Left lung (tissue), 10 donors: Measurements from ENCODE around the gene MYH14. TPM values are rescaled to one million over a fixed set of nuclear protein-coding genes. Genes with fewer than 3 reads are reported as not detected.
A peak's percentile ranks its signal among the peaks of the same experiment; 100 is the strongest.
"Not testable (repeated sequence)": the region's sequence is repeated elsewhere in the genome, so short reads cannot be mapped to it uniquely, and the experiment has no call there.

Experiments
- ATAC-seq: fragments of 200-7000 bp; cut with Tn5 transposase; one replicate; pipeline ENCODE4 v1.9.1; 2020; ENCODE audit warnings: moderate library complexity
- DNase-seq, 4 donors: peaks; one replicate each; pipeline ENCODE4 v3.0.0-alpha.2; 2013 to 2020
- H3K27ac ChIP-seq, 2 donors: fragments of 200-600 bp; sonication (generic) in 1 of 2; one replicate each; pipeline versions ENCODE4 v1.5.0 to v1.8.0; 2020 to 2021
- H3K27me3 ChIP-seq, 2 donors: fragments of 200-600 bp; sonication (generic) in 1 of 2; one replicate each; pipeline versions ENCODE4 v1.5.0 to v1.8.0; 2020 to 2021
- H3K36me3 ChIP-seq, 2 donors: fragments of 200-600 bp; sonication (generic) in 1 of 2; one replicate each; pipeline versions ENCODE4 v1.5.0 to v1.8.0; 2020 to 2021
- H3K4me1 ChIP-seq, 2 donors: fragments of 200-600 bp; one replicate each; pipeline ENCODE4 v1.8.0; 2021
- H3K4me3 ChIP-seq, 2 donors: fragments of 200-600 bp; sonication (generic) in 1 of 2; one replicate each; pipeline versions ENCODE4 v1.5.0 to v1.8.0; 2020 to 2021; ENCODE audit warnings: mild to moderate bottlenecking in 1 of 2
- H3K9me3 ChIP-seq, 2 donors: fragments of 200-600 bp; sonication (generic) in 1 of 2; one replicate each; pipeline versions ENCODE4 v1.5.0 to v1.8.0; 2020 to 2021
- CTCF ChIP-seq, 2 donors: fragments of 200-600 bp; sonication (generic) in 1 of 2; IDR thresholded peaks; one replicate each; pipeline versions ENCODE4 v1.5.0 to v1.8.0; 2021; ENCODE audit warnings: antibody characterized with exemption in 2 of 2
- intact Hi-C, 2 donors: fragments of 100-400 bp; cut with DNase I; formaldehyde crosslinking; loops; one replicate each; pipeline versions ENCODE4 v1.11.2 to v1.14.2; 2022
- polyA plus RNA-seq, 6 donors: library from polyadenylated mRNA; unstranded; fragments of 120-200 nt; gene quantifications; one replicate each; pipeline ENCODE4 v1.2.1, GENCODE V29; 2013; ENCODE audit not compliant: insufficient read length in 6 of 6
- total RNA-seq, 2 donors: library from RNA; stranded (reverse); fragmentation: NEBNext Ultra II Directional; extraction: Animal tissue kit (Norgen Biotek cat#: 25700); gene quantifications; one replicate each; pipeline ENCODE4 v1.2.1, GENCODE V29; 2021
- donor health status: DM: no; HTN: yes; CAD: no.
- donor health status: DM: no; HTN: no; CAD: no.

MYH14 gene
- total and polyA plus RNA-seq, 8 donors, result 46.0 to 195 (median 55.6) TPM

- no peak for ATAC-seq
- TF ChIP-seq CTCF (IDR thresholded peaks at IDR 0.05), result no peak
- DNase-seq, result peak in 2 of 4 donors; percentile 44 to 77
- no peaks in the 10 kb centered on the region for H3K36me3 ChIP-seq
- peaks cover 11 to 89% of the 10 kb centered on the region in 2 donors for H3K27me3 ChIP-seq
- H3K27ac ChIP-seq, result no peak overlapping the region
- H3K4me1 ChIP-seq, result peaks cover 0 to 65% of the 10 kb centered on the region in 2 donors
- H3K4me3 ChIP-seq, result peak overlapping the region in 1 of 2 donors; percentile 35
- intact Hi-C loops, result no loop called here
- H3K9me3 ChIP-seq, result no peaks in the 10 kb centered on the region
Observed at GRCh38 chr19:50328224-50328872, 124.9 kb downstream of the MYH14 start.

DNA sequence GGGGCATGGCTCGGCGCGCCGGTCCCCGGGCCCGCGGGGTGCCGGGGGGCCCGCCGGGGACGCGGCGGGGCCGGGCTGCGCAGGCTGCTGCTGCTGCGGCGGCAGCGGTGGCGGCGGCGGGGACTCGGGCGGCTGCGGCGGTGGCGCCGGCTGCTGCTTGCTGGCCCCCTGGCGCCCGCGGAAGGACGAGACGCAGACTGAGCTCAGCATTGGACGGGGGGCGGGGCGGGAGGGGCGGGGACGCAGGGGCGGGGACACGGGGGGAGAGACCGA, 125.4 kb downstream of the MYH14 start:
- ATAC-seq, result no peak
- H3K4me1 ChIP-seq, result peaks cover 0 to 67% of the 10 kb centered on the region in 2 donors
- peaks cover 11 to 94% of the 10 kb centered on the region in 2 donors for H3K27me3 ChIP-seq
- no peaks in the 10 kb centered on the region for H3K36me3 ChIP-seq
- H3K9me3 ChIP-seq, result no peaks in the 10 kb centered on the region
- H3K4me3 ChIP-seq, result peak overlapping the region in 1 of 2 donors; percentile 35
- DNase-seq, result no peak
- intact Hi-C loops, result no loop called here
- no peak for TF ChIP-seq CTCF (IDR thresholded peaks at IDR 0.05)
- no peak overlapping the region for H3K27ac ChIP-seq

DNA sequence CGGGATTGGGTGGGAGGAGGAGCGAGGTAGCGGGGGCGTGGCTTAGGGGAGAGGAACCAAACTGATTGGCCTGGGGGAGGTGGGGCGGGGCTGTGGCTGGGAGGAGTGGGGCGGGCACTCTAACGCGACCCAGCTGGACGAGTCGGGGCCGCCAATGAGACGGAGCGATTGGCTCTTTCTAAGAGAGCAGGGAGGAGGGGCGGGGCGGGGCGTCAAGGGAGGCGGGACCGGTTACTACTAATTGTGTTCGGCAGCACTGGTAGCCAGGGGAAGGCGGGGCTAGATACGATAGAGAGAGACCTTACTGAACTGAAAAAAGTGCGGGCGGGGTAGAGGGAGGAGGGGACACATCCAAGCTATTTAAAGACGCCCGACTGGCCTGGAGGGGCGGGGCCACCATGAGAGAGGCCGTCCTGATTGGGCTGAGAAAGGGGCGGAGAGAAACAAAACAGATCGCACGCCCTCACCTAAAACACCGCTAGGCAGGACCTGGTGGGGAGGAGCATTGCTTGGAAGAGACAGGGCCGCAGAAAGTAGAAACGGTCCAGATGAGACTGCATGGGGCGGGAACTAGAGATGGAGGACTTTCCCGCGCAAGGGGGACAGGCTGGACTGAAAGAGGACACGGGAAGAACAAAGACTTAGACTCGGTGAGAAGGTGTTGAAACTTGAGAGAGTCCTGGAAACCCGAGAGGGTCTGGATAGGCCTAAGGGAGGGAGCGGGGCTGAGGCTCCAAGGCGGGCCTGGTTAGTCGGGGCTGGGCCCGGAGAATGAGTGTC, 125.9 kb downstream of the MYH14 start, which contains the start of gene KCNC3:
Gene KCNC3, minus strand, starts transcription at position 232 of the 780 bp plus-strand sequence. CDS start 295 bp downstream, outside the sequence.
- intact Hi-C loops, result no loop called here
- H3K4me3 ChIP-seq, result peak within 1 kb of the TSS in 1 of 2 donors; percentile 36

DNA sequence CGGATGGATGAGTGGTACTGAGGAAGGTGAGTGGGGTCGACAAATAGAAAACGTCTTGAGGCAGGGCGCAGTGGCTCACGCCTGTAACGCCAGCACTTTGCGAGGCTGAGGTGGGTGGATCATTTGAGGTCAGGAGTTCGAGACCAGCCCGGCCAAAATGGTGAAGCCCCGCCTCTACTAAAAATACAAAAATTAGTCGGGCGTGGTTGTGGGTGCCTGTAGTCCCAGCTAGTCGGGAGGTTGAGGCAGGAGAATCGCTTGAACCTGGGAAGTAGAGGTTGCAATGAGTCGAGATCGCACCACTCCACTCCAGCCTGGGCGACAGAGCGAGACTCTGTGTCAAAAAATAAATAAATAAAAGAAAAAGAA, 126.5 kb downstream of the MYH14 start:
- intact Hi-C loops, H3K36me3 ChIP-seq, DNase-seq, ATAC-seq, H3K9me3 ChIP-seq: not testable (repeated sequence)
- Histone ChIP-seq H3K4me1 (peaks cover 0 to 67% of the 10 kb centered on the region in 2 donors), H3K27me3 (peaks cover 11 to 99% of the 10 kb centered on the region in 2 donors), H3K4me3 (peak overlapping the region in 1 of 2 donors; percentile 6), H3K27ac (peak overlapping the region in 1 of 2 donors; percentile 69)

More for the DNA sequence above, 125.9 kb downstream of the MYH14 start, which contains the start of gene KCNC3:
- H3K9me3 ChIP-seq, result no peaks in the 10 kb centered on the region
- peak; percentile 97 to 100 (median 98) for DNase-seq
- peaks cover 11 to 95% of the 10 kb centered on the region in 2 donors for H3K27me3 ChIP-seq
- ATAC-seq, result peak; percentile 71
- H3K4me1 ChIP-seq, result peaks cover 0 to 67% of the 10 kb centered on the region in 2 donors
- H3K36me3 ChIP-seq, result no peaks in the 10 kb centered on the region
- no peak for TF ChIP-seq CTCF (IDR thresholded peaks at IDR 0.05)
- H3K27ac ChIP-seq, result peak within 1 kb of the TSS in 1 of 2 donors; percentile 69

DNA sequence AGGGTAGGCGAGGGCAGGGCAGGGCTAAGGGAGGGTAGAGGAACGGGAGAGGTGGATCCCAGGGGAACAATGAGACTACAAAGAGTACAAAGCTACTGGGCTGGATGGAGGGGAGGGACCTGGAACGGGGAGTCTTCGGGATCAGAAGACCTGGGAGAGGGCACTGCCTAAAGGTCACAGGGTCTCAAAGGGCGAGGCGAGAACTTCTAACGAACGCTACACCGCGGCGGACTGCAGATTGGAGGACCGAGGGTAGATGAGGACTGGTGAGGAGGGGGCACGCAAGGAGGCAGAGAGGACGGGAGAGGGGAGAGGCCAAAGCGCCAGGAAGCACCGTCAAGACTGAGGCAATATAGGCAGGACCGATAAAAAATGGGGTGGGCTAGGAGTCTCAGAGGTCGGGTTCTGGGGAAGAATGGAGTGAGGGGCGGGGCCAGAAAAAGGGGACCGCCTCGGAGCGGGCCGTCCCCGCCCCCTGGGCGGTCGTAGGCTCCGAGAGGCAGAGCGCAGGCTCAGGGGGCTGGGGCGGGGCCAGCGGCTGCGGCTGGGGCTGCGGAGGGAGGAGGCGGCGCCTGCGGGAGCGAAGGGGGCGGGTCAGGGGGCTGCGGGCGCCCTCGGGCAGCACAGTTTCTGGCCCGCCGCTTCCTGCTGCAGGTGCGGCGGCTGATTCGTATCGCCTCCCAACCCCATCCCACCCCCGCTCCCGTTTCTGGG, 127.1 kb downstream of the MYH14 start:
- ATAC-seq, result peak; percentile 58

More for the DNA sequence above, 127.1 kb downstream of the MYH14 start:
- peak overlapping the region; percentile 14 to 36 for H3K4me3 ChIP-seq
- H3K4me1 ChIP-seq, result peaks cover 0 to 63% of the 10 kb centered on the region in 2 donors
- DNase-seq, result peak; percentile 75 to 93 (median 92)
- H3K27ac ChIP-seq, result peak overlapping the region in 1 of 2 donors; percentile 50
- intact Hi-C loops, result no loop called here
- H3K9me3 ChIP-seq, result no peaks in the 10 kb centered on the region
- TF ChIP-seq CTCF (IDR thresholded peaks at IDR 0.05), result no peak
- no peaks in the 10 kb centered on the region for H3K36me3 ChIP-seq
- peaks cover 11 to 96% of the 10 kb centered on the region in 2 donors for H3K27me3 ChIP-seq
